Stimulated activated CD8-positive, alpha-beta memory T cell treated with anti-CD3 and anti-CD28 coated beads, Interleukin-2, amount 100 ng/mL, for 1 hour (primary cell): ENCODE measurements around the gene TGFB1.
"Not testable (repeated sequence)": the region's sequence is repeated elsewhere in the genome, so short reads cannot be mapped to it uniquely, and the experiment has no call there.

Source experiments
- DNase-seq, 2 donors: peaks; one replicate each; pipeline ENCODE4 v3.0.0-alpha.2; 2020; ENCODE audit warnings: low read depth in 2 of 2

Gene TGFB1

GRCh38 chr19:41353466-41354342, at the start of gene TGFB1:
Gene TGFB1, minus strand, starts transcription at chr19:41353922. Its CDS starts 878 bp downstream, at chr19:41353044.
- DNase-seq = peak; percentile 92 to 95

DNA sequence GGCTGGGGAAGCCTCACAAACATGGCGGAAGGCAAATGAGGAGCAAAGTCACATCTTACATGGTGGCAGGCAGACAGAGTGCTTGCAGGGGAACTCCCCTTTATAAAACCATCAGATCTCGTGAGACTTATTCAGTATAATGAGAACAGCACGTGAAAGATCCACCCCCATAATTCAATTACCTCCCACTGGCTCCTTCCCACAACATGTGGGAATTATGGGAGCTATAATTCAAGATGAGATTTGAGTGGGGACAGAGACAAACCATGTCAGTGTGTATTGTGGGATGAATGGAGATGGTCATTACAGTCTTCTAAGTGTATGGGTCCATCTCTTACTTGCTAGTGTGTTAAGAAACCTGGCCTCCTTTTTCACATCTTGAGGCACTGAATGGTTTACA, 48.3 kb upstream of the TGFB1 start:
- no peak for DNase-seq

DNA sequence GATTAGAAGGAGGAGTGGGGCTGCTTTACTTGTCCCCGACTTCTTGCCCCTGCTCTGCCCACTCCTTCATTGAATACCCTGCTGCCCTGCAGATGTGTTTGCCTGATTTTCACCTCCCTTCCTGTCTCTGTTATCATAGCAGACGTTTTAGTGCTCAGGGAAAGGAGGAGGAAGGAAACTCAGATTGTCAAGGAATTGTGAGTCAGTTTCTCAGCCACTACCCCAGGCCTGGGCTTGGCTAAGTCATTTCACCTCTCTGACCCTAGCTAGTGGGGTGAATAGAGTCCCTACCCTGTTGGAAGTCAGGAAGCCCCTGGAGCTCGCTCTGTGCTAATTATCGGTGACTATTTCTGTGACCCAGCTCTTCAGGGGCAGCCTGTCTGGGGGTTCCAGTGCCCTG, 47.8 kb upstream of the TGFB1 start:
- DNase-seq = no peak

DNA sequence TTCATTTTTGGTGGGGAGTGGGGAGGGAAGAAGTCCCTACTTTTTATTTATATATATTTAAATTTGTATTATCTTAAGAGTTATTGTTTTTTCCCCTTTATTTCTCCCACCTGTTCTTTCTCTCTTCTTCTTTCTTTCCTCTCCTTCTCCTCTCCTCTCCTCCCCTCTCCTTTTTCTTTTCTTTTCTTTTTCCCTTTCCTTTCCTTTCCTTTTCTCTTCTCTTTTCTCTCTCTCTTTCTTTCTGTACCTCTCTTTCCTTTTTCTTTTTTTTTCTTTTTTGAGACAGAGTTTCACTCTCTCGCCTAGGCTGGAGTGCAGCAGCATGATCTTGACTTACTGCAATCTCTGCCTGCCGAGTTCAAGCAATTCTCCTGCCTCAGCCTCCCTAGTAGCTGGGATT, 45.8 kb upstream of the TGFB1 start:
- DNase-seq = no peak

DNA sequence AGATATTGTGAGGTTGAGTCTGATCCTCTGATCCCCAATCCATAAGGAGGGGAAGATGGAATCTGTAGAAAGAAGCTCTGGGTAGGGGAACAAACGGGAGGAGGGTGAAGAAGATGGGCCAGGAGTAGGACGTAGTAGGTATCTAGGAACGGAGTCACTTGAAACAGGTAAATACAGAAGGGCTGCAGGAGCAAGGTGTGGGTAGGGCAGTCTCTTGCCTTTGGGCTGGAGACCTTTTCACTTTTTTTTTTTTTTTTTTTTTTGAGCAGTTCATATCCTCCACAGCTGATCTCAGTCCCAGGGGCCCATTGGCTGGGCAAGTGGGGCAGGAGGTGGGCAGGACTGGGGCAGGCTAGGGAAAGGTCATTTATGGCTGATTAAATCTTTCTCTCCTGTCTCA, 45.4 kb upstream of the TGFB1 start:
- no peak for DNase-seq

GRCh38 chr19:41398598-41398997, 44.9 kb upstream of the TGFB1 start:
- no peak for DNase-seq

GRCh38 chr19:41398050-41398418, 44.3 kb upstream of the TGFB1 start:
- DNase-seq = no peak

- peak; percentile 95 to 98 for DNase-seq
Measured at GRCh38 chr19:41397086-41398049, 43.6 kb upstream of the TGFB1 start, which contains the start of the genes BCKDHA and EXOSC5. Gene BCKDHA, plus strand, starts transcription at chr19:41397818. Its CDS starts 10 bp downstream, at chr19:41397828. Gene EXOSC5, minus strand, starts transcription at chr19:41397359. Its CDS starts 31 bp downstream, at chr19:41397328.

- no peak for DNase-seq
Measured at GRCh38 chr19:41395355-41395754, 41.6 kb upstream of the TGFB1 start.

GRCh38 chr19:41392775-41393174, 39.1 kb upstream of the TGFB1 start:
- no peak for DNase-seq

DNA sequence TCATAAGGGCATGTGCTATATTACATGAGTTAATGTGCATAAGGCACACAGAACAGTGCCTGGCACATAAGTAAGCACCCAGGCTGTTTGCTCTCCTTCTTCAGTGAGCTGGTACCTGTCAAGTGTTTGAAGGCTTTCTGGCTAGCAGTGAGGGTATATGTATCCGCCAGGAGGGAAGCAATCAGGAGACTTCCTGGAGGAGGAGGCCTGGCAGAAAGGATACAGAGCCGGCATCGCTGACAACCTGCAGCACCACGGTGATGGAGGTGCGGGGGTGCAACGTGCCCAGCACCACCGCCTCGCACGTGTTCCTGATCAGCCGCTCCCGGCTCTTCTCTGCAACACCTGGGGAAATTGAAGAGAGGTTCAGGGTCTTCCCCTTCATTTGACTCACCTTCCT, 37.9 kb upstream of the TGFB1 start:
- no peak for DNase-seq

DNA sequence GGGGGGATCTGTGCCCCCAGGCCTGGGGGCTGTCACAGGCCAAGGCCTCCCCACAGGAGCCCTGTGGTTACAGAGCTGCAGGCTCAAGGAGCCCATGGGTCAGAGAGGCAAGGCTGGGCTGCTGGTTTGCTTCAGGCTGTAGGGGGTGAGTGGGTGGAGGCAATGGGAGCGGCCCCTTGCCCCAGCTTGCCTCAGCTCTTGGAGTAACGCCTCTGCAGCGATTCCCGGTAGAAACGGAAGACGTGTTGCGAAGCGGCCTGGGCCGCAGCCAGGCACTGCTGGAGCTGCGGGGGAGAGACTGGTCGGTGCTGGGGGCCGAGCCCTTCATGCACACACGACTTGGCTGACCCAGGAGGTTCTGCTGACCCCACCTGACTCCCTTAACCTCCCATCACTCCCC, 32.7 kb upstream of the TGFB1 start:
- no peak for DNase-seq

DNA sequence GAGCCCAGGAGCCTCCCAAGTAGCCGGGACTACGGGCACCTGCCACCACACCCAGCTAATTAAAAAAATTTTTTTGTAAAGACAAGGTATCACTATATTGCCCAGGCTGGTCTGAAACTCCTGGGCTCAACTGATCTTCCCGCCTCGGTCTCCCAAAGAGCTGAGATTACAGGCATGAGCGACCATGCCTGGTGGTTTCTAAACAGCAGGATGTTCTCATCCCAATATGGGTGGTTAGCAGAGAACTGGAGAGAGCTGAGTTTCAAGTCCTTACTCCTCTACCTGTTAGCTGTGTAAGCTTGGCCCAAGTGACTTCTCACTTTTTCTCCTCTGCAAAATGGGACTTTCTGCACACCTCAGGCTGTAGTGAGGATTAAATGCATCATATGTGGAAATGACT, 30.6 kb upstream of the TGFB1 start:
- DNase-seq = no peak

- DNase-seq = not testable (repeated sequence)
Measured at GRCh38 chr19:41381536-41381935, 27.8 kb upstream of the TGFB1 start.

- DNase-seq = no peak
Measured at GRCh38 chr19:41377977-41378709, 24.4 kb upstream of the TGFB1 start.

DNA sequence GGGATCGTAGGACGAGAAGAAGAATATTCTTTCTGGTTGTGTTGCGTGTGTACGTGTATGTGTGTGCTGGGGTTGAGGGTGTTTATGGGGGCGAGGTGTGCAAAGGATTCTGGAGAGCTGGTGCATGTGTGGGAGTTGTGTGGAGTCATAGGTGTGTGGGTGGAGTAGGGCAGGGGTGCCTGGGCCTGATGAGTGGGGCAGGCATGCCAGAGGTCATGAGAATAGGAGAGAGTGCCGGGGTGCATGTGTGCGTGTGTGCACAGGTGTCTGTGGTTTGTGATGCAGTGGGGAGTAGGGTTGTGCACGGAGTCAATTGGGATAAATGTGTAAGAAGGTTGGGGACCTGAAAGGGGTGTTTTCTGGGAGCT, 23.3 kb upstream of the TGFB1 start:
- DNase-seq = no peak

- DNase-seq = no peak
Measured at GRCh38 chr19:41376241-41376997, 22.7 kb upstream of the TGFB1 start, which contains the start of gene TMEM91. Gene TMEM91, plus strand, starts transcription at chr19:41376533. Its CDS starts 1,777 bp downstream, at chr19:41378310.

- no peak for DNase-seq
Measured at GRCh38 chr19:41373993-41374392, 20.3 kb upstream of the TGFB1 start.

DNA sequence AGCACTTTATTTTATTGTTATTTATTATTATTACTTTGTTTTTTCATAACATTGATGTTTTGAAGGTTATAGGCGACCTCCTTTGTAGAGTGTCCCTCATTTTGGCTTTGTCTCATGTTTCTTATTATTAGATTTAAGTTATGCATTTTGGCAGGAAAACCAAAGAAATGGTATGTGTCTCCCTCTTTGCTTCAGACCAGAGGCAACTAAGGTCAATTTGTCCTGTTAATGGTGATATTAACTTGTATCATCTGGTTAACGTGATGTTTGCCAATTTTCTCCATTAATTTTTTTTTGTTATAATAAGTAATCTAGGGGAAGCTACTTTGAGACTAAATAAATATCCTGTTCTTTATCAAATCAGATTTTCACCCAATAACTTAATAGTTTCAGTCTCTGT, 18.8 kb upstream of the TGFB1 start:
- DNase-seq = no peak

GRCh38 chr19:41371541-41371940, 17.8 kb upstream of the TGFB1 start:
- no peak for DNase-seq

DNA sequence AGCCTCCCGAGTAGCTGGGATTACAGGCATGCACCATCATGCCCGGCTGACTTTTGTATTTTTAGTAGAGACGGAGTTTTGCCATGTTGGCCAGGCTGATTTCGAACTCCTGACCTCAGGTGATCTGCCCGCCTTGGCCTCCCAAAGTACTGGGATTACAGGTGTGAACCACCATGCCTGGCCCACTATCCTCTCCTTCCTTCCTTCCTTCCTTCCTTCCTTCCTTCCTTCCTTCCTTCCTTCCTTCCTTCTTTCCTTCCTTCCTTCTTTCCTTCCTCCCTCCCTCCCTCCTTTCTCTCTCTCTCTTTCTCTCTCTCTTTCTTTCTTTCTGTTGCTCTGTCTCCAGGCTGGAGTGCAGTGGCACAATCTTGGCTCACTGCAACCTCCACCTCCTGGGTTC, 17.4 kb upstream of the TGFB1 start:
- not testable (repeated sequence) for DNase-seq
